DMS114 treated with DMSO at 0.1 percent for 48 hours (cell line): Measurements from ENCODE around the gene SMAD2.
"Not testable (repeated sequence)": the region's sequence is repeated elsewhere in the genome, so short reads cannot be mapped to it uniquely, and the experiment has no call there.

Experiments
- DNase-seq: peaks from one replicate; lab custom pipeline; 2025; ENCODE audit not compliant: unreplicated experiment; lab: John Stamatoyannopoulos, UW

SMAD2 gene

DNA sequence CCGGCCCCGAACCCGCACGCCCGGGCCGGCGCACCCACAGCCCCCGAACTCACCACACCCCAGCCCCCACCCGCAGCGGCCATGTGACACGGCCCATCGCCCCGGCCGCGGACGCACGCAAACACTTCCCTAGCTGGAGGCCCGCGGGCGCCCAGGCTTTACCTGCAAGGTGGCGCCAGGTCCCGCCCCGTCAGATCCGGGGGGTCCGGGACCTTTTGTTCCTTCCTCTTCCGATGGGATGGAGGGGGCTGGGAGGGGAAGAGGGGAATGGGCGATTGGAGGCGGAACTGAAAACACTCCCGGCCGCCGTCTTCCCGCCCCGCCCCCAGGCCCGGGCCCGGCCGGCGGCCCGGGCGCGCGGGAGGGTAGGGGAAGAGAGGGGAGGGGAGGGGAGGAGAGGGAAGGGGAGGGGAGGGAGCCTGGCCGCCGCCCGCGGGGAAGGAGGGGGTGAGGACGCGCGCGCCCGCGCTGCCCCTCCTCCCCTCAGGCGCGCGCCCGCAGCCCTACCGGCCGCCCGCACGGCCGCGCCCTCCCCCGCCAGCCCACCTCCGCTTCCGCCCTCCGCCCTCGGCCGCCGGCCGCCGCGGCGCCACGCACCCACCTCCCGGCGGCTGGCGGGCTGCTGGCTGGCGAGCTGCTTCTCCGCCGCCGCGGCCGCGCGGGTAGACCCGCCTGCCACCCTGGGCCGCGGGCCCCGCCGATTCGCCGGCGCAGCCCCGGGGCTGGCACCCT lies at the start of gene SMAD2:
TSS of gene SMAD2 (minus strand) at position 461 of the 732 bp plus-strand sequence. CDS start 33,903 bp downstream, outside the sequence.
- DNase-seq, result peak; percentile 36

DNA sequence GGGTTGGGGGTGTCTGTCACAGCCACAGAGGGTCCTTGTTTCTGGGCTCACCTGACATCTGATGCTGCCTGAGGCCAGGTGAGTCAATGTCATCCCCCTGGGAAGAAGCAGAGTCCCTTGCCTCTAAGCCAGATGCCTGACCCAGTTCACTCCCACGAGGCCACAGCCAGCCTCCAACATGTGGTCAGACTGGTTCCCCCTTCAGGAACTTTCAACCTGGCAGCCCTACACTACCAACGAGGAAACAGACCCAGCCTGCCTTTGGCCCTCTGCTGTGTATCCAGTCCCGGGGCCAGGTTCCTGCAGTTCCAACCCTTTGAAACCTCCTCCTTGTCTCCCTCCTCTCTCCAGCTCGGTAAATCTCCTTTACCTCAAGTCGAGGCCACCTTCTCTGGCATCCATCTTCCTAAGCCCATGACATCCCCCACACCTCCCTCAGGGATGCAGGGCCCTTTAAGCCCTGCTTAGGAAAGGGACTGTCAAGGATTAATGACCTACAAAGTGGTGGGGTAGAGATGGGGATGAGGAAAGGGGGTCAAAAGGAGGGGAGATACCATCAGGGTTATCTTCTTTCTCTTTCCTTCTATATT lies 49.2 kb upstream of the SMAD2 start:
- no peak for DNase-seq

DNA sequence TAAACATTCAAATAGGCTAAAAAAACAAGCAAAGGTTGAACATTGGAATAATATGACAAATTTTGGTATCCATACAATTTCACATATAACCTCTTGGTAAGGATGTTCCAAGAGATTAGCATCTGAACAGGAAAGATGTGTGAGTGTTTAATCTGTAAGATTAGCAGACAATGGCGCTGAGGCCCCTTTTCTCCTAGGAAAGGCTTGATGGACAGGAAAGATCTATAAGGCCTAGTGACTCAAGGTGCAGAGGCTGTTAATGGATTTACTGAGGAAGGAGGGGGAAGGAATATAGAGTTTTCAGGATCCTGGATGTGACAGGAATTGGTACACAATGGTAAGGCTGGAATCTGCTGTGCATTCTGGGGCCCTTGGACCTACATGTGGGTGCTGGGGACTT lies 48.1 kb upstream of the SMAD2 start:
- DNase-seq, result no peak

DNA sequence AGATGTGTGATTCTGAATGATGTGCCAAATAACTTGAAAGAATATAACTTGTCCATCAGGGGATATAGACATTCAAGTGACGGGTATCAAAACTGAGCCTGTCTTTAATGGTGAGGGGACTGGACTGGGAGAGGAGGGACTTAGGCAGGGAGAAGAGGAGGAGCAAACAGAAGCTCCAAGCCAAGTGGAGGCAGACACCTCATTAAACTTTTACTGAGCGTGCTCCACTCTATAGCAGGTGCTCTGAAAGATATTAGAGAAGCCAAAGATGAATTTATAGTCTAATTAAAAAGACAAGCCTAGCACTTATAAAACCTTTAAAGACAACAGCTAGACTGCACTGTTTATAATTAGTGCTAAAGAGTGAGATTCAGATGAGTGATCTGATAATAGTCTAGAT lies 47.7 kb upstream of the SMAD2 start:
- no peak for DNase-seq

DNA sequence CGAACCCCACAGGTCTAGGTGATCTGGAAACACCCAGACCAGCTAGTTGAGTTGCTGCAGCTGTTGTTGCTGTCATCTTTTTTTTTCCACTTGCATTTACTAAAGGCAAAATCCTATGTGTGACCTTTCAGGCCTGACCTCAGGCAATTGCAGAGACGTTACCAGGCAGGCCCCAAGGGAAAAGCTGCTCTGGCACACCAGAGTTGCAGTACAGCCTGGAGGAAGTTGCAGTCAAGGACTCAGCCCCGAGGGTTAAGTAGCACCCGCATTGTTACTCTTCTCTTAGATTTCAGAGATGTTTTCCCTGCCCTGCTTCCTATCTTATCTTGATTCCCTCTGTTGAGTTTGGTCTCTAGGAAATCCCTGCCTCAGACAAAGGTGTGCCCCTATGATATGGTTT lies 45.2 kb upstream of the SMAD2 start:
- DNase-seq, result no peak

DNA sequence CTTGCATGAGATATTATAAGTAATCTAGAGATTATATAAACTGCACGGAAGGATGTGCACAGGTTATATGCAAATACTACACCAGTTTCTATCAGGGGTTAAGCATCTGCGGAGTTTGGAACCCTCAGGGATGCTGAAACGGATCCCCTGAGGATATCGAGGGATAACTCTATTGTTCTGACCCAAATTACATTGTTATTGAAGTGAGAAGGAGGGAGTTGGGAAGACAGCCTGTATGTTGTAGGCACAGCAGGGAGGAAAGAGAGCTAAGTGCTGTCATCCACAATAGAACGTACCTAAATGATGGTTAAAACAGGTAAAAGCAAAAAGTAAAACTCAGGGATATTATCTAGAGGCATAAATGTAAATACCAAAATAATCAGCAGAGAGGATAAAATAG lies 44.6 kb upstream of the SMAD2 start:
- DNase-seq, result no peak

DNA sequence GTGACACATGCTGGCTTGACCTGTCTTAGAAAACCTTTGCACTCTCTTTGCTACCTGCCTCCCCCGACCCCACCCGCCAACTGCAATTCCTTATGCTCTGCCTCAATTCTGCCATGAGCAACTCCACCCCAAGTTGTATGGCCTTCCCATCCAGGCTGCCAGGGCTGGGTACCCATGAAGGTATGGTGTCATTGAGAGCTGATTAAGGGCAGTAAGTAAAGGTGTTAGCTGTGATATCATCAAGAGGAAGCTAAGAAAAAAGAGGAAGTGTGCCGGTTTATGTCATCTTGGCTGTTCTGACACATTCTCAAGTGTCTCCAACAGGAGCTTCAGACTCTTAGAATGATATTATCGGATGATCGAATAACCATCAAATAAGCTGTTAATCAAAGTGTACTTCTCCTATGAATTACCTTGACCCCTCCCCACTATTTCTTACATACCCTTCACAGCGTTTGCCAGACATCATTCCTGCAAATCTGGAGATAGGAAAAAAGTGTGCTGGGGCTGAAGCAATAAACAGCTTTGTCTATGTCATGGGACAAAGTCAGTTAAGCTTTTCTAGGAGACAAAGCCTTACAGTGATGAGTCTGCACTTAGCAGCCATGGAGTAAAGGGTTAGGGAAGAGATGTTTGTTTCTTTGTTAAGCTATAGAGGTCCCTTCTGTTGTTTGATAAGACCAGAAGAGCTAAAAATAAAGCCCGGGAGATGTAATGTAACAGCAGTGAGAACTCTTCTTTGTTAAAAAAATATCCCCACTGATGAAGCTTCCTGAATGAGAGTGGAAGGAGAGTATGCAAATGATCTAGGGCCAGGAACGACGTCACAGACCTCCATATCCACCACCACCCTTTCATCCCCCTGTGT lies 40.4 kb upstream of the SMAD2 start:
- DNase-seq, result no peak

DNA sequence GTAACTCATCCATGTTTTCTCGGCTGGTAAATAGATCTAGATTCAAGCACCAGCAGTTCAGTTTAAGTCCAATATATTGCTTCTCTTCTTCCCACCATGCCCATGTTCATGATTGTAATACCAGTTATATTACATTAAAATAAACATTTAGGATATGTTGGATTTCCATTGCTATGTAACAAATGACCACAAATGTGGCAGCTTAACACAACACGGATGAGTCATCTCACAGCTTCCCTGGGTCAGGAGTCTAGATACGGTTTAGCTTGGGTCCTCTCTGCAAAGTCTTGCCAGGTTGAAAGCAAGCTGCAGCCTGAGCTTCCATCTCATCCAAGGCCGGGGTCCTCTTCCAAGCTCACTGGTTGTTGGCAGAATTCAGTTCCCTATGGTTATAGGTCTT lies 39.4 kb upstream of the SMAD2 start:
- DNase-seq, result no peak

DNA sequence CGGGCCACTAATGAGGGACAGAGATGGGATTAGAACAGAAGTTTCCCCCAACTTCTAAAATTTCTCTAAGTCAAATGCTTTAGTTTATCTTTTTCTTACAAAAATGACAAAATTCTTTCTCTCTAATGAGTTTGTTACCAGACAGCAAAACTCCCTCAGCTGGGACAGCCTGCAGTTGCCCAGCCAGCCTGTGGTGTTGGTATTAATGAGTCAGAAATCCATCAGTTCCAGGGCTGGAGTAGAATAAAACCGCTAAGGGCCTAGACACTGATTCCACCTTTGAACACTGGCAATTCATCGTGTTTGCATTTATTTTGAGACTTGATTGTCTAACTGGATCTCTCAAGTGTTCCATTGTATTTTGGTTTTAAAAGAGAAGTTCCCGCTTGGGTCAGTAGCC lies 38.3 kb upstream of the SMAD2 start:
- no peak for DNase-seq

DNA sequence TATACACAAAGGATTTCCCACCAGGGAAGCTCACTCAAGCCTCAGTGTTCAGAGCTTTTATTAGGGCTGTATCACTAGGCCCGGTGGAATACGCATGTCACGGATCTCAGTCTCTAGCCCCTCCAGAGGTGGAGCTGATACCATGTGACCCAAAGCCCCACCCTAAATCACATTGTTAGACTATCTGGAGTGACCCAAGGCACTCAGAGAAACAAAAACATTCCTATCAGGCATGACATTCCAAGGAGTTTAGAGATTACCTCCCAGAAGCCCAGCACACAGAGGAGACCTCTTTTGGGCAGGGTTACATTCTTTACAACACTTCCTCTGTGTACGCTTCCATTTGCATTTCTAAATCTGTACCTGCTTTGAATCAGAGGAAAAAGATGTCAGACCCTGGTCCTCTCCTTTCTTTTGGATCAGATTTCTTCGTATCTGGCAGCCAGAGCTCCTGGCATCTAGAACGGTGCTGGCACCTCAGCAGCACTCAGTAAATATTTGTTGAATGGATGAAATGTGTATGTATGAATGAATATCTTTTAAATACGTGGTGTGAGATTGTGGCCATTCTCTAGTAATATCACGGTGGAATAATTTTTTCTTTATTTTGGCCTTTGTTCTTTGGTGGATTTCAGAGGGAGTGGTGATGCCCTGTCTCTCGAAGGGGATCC lies 37.7 kb upstream of the SMAD2 start:
- DNase-seq, result no peak

DNA sequence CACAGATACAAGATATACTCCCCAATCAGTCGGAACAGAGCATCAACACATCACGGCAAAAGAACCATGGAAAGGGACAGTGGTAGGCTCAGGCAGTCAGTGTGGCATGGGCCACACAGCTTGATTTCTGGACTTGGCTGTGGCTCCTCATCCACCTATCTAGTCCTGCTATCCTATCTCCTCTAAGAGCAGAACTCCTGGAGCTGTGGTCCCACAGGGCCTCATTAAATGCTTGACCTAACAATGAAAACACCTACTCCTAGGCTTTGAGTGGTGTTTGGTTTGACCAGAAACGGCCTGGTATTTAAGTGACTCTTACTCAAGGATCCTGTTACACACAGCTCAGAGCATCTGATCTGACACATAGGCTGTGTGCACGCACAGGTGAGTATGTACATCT lies 33.6 kb upstream of the SMAD2 start:
- no peak for DNase-seq

DNA sequence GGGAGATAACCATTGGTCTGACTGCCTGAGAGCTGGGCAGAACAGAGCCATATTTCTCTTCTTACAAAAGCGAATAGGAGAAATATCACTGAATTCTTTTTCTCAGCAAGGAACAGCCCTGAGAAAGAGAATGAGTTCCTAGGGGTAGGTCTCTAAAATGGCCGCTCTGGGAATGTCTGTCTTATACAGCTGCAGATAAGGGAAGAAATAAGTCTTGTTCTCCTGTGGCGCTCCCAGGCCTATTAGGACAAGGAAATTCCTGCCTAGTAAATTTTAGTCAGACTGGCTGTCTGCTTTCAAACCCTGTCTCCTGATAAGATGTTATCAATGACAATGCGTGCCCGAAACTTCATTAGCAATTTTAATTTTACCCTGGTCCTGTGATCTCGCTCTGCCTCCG lies 30.5 kb upstream of the SMAD2 start:
- not testable (repeated sequence) for DNase-seq

DNA sequence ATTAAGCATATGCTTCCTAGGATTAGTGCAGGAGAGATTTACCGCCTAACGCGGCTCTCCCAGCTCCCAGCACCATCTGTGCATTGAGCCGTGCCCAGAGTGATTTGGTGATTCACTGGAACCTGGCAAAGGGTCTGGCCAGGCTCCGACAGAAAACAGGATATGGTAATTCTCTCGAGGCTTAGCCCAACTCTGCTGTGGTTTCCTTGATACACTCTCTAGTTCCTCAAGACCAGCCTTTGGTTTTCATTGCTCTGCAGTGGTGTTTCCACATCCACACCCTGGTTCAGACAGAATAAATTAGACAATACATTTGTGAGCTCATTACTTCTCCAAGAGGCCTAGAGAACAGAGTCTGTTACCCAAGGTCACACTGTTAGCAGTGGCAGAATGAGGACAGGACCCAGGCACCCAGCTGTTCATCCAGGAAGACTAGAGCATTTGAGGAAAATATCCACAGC lies 23.0 kb upstream of the SMAD2 start:
- no peak for DNase-seq

DNA sequence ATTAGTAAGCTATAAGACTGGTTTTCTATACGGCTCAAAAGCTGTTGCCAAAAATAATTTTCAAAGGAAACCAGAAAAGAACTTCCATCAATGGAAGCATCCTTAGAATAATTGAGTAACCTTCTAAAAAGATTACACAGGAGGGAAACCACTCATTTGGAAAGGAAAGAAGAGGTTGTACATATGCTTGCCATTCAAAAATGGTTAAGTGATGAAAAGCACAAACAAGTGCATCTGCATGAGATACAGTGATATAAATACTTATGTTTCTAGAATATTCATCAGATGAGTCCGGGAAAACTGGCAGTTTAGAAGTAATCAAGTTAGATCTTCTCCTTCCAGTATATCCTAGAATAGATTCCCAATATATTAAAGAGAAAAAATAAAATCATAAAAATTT lies 20.1 kb upstream of the SMAD2 start:
- DNase-seq, result no peak

DNA sequence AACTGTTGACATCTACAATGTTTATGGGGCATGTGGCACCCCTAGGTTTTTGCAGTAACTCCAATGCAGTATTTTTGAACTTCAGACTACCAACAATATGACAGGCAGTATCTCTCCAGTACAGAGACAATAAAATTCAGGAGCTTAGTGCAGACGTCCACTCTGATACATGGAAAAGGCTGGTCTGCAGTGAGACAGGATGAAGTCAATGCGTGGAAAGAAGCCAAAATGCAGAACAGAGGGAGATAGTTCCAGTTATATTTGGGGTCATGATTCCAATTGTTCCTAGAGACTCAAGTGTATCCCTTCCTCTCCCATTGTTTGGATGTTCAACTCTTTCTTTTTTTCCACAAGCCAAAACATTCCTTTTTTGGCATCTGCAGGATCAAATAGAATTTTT lies 18.7 kb upstream of the SMAD2 start:
- no peak for DNase-seq

DNA sequence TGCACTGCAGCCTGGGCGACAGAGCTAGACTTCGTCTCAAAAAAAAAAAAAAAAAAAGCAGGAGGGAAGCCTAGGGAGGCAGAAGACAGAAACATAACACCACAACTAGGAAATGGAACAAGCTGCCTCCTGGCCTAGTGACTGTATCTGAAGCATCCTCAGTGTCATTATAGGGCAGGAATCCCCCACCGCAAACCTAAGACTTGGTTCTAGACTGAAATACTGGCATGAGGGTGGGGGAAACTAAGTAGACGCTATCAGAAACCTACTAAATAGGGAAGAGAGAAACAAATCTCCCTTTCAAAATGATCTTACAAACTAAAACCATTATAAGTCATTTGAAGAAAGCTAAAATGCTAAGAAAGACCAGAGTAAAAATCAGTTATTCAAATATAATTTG lies 16.4 kb upstream of the SMAD2 start:
- DNase-seq, result no peak

DNA sequence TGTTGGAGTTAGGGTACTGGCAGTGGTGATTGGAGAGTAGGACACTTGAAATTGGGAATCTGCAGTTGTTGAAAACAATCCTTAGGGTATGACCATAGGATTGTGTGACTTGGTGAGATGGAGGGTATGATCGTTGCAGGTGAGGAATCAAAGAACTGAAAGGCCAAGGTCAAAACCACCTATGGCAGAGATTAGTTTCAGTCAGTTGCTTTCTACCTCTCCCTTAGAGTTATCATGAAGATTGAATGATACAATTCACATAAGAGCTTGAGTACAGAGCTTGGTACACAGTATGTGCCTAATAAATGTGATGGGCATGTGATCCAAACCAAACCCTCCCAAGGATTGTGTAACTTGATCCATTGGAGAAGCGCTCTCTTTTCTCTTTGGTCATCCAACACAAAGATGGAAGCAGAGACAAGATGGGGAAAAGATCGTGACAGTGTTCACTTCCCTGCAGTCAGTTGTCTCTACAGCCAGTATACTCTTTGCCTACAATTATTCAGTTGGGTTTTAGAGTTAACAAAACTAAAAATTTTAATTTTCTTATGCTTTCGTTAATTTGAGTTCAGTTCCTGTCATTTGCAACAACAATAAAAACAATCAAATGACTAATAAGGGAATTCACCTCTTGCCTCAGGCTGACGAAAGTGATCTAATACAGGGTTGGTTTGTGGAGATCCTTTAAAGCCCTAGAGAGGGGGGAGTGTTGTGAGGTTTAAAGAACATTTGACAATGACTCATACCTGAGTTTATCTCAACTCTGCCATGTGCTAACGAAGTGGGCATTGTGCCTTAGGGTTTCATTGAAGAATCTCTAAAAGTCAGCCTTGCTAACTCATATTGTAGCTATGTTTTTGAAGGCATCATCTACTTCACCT lies 14.8 kb upstream of the SMAD2 start:
- no peak for DNase-seq

DNA sequence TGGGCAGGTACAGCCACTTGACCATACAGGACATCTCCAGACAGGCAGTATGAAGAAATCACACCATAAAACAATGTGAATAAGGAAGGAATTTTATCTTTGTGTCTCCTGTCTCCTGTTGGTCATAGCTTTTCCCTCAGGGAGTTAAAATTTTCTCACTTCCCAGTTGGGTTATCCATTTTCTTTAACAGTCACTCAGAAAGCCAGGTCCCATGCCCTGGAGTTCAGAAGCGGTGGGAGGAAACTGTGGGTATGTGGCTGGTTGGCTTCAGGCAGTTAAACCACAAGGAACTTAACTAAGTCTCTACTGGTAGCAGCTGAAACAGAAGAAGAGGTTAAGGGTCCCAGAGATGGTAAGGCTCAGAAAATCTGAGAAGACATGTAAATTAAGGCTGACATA lies 6.5 kb upstream of the SMAD2 start:
- DNase-seq, result no peak

DNA sequence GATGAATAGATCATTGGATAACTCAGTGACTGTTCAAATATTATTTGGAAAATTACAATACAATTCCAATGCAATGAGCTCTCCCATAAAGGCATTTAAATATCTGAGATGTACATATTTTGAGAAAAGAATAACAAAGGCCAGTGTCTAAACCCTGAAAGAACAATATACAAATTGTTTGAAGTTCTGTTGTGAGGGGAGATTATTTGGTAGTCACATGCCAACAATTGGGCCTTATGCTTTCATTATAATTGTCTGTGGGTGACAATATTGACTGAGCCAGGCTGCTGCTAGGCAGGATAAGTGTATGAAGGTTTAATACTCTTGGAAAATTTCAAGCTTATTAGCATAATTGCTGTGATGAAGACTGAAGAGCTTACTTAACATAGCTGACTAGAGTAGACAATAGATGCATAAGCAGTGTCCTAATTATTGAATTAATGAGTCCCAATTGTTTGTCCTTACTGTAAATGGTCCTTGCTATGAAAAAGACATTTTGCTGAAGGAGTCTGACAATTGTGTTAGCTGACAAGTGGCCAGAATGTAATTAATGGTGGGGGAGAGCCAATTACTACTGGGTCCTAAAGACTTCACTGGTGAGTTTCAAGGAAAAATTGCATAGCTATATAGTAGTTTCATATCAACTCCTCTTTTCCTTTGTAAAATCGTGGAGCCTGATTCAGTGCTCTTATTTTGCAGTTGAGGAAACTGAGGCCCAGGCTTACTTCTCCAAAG lies 5.0 kb upstream of the SMAD2 start:
- no peak for DNase-seq

DNA sequence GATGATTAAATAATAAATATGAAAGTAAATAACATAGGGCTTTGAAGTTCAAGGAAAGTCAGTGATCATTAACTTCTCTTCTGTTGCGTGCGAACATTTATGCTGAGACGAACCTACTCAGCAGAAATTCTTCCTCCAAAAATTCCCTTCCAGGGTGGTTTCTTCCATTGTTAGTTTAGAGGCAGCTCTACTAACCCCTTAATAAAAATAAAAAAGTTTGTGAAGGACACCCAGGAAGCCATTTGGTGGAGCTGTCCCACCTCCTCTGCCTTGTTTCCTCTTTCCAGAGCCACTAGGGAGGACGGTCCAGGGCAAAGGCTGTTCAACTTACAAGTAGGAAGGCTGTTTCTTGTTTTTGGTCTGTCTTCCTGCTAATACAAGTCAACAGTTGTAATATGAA lies 2.1 kb upstream of the SMAD2 start:
- no peak for DNase-seq
